GM18505 (cell line): Measurements from ENCODE around the gene FOXP1.
A peak's percentile ranks its signal among the peaks of the same experiment; 100 is the strongest.

Experiments used
- ATAC-seq: cut with Tn5 transposase; IDR thresholded peaks from one replicate; pipeline ENCODE4 v1.9.1; 2021; ENCODE audit not compliant: unreplicated experiment
- POLR2A ChIP-seq: IDR thresholded peaks from 4 replicates; pipeline ENCODE4 v1.6.1; 2011; ENCODE audit warnings: borderline replicate concordance; ENCODE audit not compliant: insufficient read depth, insufficient read length; ENCODE audit errors: extremely low read depth

The FOXP1 gene

DNA sequence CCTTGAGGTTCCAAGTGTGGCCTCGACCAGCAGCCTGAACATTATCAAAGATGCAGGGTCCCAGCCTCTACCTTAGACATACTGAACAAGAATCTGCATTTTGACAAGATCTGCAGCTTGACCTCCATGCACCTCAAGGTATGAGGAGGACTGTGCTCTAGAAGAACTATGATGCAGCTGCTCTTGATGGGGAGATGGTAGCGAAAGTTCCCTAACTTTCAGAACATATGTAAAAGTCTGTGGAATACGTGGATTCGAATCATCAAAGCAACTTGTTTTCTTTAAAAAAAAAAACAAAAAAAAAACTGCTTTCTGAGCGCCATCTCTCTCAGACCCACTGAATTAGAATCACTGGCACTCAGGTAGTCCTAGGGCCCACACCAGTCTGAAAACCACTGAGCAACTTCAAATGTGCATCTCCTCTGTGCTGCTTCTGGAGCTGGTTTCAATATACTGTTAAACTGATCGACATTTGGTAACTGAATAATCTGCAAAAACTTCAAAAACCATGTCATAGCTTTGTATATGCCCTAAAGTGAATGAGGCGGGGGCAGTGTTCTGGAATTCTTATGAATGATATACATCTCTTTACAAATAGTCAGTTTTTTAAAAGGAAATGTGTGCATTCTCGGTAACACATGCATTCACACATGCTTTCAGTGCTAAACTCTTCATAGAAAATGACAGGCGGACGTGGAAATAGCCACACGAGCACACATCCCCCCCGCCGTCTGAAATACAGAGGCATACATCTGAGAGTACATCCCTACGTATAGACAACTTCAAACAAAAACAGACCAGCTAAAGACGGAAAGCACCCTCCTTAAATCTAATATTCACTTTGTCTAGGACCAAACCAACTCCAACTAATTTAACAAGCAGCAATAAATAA, 128.8 kb downstream of the FOXP1 start:
- no peak for ATAC-seq
- TF ChIP-seq POLR2A: no peak

DNA sequence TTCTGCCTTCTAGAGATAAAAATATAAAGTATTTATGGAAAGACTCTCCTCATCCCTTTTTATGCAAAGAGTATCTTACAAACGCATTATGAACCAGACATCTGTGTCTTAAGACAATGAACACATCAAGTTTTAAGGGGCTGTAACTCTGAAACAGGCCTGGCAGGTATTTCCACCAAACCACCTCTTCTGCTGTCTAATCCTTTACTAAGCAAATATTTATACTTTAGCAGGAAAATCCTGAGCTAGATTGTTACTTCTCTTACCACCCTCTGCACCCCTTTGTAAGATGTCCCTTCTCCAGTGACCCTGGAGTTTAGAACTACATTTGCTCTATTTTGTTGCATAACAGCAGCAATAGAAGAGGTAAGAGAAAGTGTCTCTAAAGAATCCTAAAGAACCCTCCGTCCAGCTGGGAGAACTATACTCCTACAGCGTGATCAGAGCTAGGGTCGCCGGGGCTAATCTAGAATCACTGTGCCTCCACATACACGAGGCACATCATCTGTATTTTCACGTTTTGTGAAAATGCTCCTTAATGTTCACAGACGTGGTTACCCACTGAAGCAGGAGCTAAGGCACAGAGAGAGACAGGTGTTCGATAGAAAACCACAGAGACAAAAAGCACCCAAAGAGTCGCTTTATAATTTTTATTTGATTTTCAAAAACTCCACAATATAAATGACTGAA, 129.6 kb downstream of the FOXP1 start:
- TF ChIP-seq POLR2A: no peak
- ATAC-seq: no peak

GRCh38 chr3:71453319-71453718, 130.2 kb downstream of the FOXP1 start:
- ATAC-seq: no peak
- no peak for TF ChIP-seq POLR2A

- TF ChIP-seq POLR2A: no peak
- ATAC-seq: no peak
Measured at GRCh38 chr3:71451812-71452211, 131.7 kb downstream of the FOXP1 start.

DNA sequence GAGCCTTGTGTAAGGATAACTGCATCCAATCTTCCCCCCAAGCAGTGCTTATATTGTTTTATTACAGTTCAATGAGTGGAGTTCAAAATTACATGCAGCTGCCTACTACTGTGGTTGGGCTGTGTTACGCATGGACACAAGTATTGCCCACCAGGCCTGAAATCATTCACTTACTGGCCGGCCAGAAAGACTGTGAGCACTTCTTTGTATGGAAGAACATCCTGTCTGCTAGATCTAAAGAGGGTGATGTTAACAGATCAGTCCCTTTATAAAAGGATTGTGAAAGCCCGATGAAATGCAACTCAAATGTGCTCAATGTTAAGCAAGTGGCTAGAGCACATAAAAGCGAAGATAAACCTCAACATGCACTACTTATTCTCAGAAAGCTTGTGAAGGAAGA, 132.5 kb downstream of the FOXP1 start:
- ATAC-seq: no peak
- TF ChIP-seq POLR2A: no peak

DNA sequence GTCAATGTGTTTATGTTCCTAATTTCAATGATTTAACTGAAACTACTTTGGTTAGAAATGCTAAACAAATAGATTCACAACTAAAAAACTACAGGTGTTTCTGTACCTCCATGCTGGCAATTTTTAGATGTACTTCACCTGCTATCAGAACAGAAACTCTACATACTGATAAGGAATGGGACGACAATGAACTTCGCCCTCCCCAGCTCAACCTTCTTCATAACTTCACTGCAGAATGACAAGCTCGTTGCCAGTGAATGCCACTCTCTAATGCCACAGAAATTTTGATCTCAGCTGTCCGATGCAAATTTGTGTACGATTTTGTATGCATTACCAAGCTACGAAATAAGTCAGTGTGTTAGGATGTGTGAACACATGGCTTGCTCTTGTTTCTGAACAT, 133.4 kb downstream of the FOXP1 start:
- no peak for TF ChIP-seq POLR2A
- ATAC-seq: no peak

- ATAC-seq: no peak
- no peak for TF ChIP-seq POLR2A
Measured at GRCh38 chr3:71447803-71448202, 135.7 kb downstream of the FOXP1 start.

- TF ChIP-seq POLR2A: no peak
- no peak for ATAC-seq
Measured at GRCh38 chr3:71447197-71447596, 136.3 kb downstream of the FOXP1 start.

DNA sequence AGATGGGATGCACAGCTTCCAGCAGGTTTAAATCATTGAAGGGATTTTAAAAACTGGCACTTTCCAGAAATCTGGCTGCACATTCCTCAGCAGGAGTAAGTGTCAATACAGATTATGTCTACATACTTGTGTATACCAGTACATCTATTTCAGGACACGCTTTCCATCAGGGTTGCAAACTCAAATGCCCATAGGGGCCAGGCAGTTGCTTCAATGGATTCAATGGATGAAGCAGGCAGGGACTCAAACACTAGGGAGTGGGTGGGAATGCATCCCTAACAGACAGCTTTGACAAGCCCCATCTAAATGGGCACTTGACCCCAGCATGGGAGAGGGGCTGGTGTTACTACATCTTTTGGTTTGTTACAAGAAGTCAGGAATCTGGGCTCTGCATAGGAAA, 136.8 kb downstream of the FOXP1 start:
- no peak for ATAC-seq
- TF ChIP-seq POLR2A: no peak

- TF ChIP-seq POLR2A: no peak
Measured at GRCh38 chr3:71446260-71446659, 137.3 kb downstream of the FOXP1 start.

GRCh38 chr3:71444861-71445259, 138.7 kb downstream of the FOXP1 start:
- ATAC-seq: no peak
- no peak for TF ChIP-seq POLR2A

More at GRCh38 chr3:71446260-71446659, 137.3 kb downstream of the FOXP1 start:
- no peak for ATAC-seq

GRCh38 chr3:71444028-71444860, 139.3 kb downstream of the FOXP1 start:
- peak; percentile 98 for ATAC-seq
- no peak for TF ChIP-seq POLR2A

- TF ChIP-seq POLR2A: no peak
- ATAC-seq: no peak
Measured at GRCh38 chr3:71443332-71443731, 140.2 kb downstream of the FOXP1 start.

DNA sequence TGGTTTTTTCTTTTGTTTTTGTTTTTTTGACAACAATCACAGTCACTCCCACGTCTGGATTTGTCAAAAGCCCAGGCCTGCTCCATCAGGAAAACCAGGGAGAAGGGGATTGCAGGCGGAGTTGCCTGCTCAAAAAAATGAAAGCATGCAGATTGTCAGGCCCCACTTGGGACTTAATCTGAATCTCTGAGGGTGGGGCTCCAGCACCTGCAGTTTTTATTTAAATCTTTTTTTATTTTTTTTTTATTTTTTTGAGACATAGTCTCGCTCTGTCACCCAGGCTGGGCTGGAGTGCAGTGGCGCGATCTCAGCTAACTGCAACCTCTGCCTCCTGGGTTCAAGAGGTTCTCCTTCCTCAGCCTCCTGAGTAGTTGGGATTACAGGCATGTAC, 140.9 kb downstream of the FOXP1 start:
- ATAC-seq: no peak
- no peak for TF ChIP-seq POLR2A

- no peak for ATAC-seq
- no peak for TF ChIP-seq POLR2A
Measured at GRCh38 chr3:71441925-71442651, 141.4 kb downstream of the FOXP1 start.
